OCI-LY7 (cell line): ENCODE measurements around the gene CACNG8. TPM values are rescaled to one million over a fixed set of nuclear protein-coding genes. Genes with fewer than 3 reads are reported as not detected.

Source experiments
- BruUV-seq: library from RNA; stranded (reverse); fragments of 400-500 nt; replicated peaks from 2 replicates; lab custom pipeline; 2021; lab: Mats Ljungman, UMichigan
- CTCF ChIA-PET: fragments of 300-600 bp; sonication (Branson Sonifier 250); formaldehyde crosslinking; loops from one replicate; lab custom pipeline; 2022; ENCODE audit warnings: antibody characterized with exemption; ENCODE audit not compliant: unreplicated experiment; lab: Charles Lee
- POLR2A ChIA-PET: fragments of 300-600 bp; sonication (Branson Sonifier 250); formaldehyde crosslinking; loops from one replicate; lab custom pipeline; 2022; ENCODE audit warnings: antibody characterized with exemption; lab: Charles Lee
- DNase-seq: peaks from one replicate; pipeline ENCODE4 v3.0.0-alpha.2; 2015; ENCODE audit warnings: low spot score
- H2AFZ ChIP-seq: fragments of 200-600 bp; sonication (generic), shearing (Covaris generic); 2 replicates; pipeline ENCODE4 v1.6.1; 2014; ENCODE audit warnings: mild to moderate bottlenecking, antibody characterized with exemption, low read length, moderate library complexity
- H3K27ac ChIP-seq: fragments of 200-600 bp; sonication (generic); 2 replicates; pipeline ENCODE4 v1.5.1; 2014; ENCODE audit warnings: mixed run types, low read depth, mild to moderate bottlenecking, moderate library complexity, low read length, inconsistent platforms; ENCODE audit not compliant: poor library complexity, severe bottlenecking
- H3K36me3 ChIP-seq: fragments of 200-600 bp; sonication (generic); 2 replicates; pipeline ENCODE4 v1.6.1; 2014; ENCODE audit warnings: mild to moderate bottlenecking, antibody characterized with exemption, low read length, moderate library complexity, mixed read lengths; ENCODE audit not compliant: insufficient read depth
- H3K4me1 ChIP-seq: fragments of 200-600 bp; sonication (generic); 2 replicates; pipeline ENCODE4 v1.5.1; 2014; ENCODE audit warnings: mild to moderate bottlenecking, low read length; ENCODE audit not compliant: insufficient read depth, poor library complexity, severe bottlenecking
- H3K4me2 ChIP-seq: fragments of 200-600 bp; sonication (generic); 2 replicates; pipeline ENCODE4 v1.6.1; 2014; ENCODE audit warnings: mild to moderate bottlenecking, low read length
- H3K4me3 ChIP-seq: fragments of 200-600 bp; sonication (generic); 2 replicates; pipeline ENCODE4 v1.5.1; 2014; ENCODE audit warnings: mild to moderate bottlenecking, low read depth, low read length; ENCODE audit not compliant: poor library complexity, severe bottlenecking
- H3K79me2 ChIP-seq: fragments of 200-600 bp; sonication (generic); 2 replicates; pipeline ENCODE4 v1.6.1; 2016; ENCODE audit warnings: low read depth, mild to moderate bottlenecking, low read length, moderate library complexity, mixed read lengths; ENCODE audit not compliant: insufficient read depth
- H3K9me2 ChIP-seq: fragments of 200-600 bp; sonication (generic); 2 replicates; pipeline ENCODE4 v1.6.1; 2016; ENCODE audit warnings: mild to moderate bottlenecking, low read length, mixed read lengths; ENCODE audit not compliant: insufficient read depth
- H3K9me3 ChIP-seq: fragments of 200-600 bp; sonication (generic); 2 replicates; pipeline ENCODE4 v1.6.1; 2014; ENCODE audit warnings: mild to moderate bottlenecking, mixed run types, low read length, mixed read lengths
- H4K20me1 ChIP-seq: fragments of 200-600 bp; sonication (generic); 2 replicates; pipeline ENCODE4 v1.6.1; 2014; ENCODE audit warnings: mild to moderate bottlenecking, antibody characterized with exemption, low read length, moderate library complexity, mixed read lengths; ENCODE audit not compliant: insufficient read depth
- EZH2phosphoT487 ChIP-seq: fragments of 200-600 bp; sonication (generic); IDR thresholded peaks from 2 replicates; pipeline ENCODE4 v1.6.1; 2018; ENCODE audit warnings: low read depth, borderline replicate concordance, mild to moderate bottlenecking, mixed run types, antibody characterized with exemption, low read length, moderate library complexity, mixed read lengths
- intact Hi-C: fragments of 100-400 bp; cut with micrococcal nuclease; formaldehyde crosslinking; loops from one replicate; pipeline ENCODE4 v1.10.0; 2022; ENCODE audit not compliant: unreplicated experiment
- total RNA-seq, 2 experiments: library from RNA; depleted of rRNA in 1 of 2; stranded (reverse); fragments of >200 nt in 1 of 2; shearing (Covaris generic) in 1 of 2; gene quantifications; 2 replicates each; pipeline ENCODE4 v1.2.3, GENCODE V29; 2014 to 2022
- TF ChIP-seq, protein P1 (sequence below): fragments of 200-600 bp; sonication (generic); conservative IDR thresholded peaks from 2 replicates; pipeline ENCODE4 v1.5.1; 2014; ENCODE audit warnings: mild to moderate bottlenecking, antibody characterized with exemption, low read length, moderate library complexity, mixed read lengths

Gene CACNG8
- total RNA-seq, 2 experiments from 2014 or later: not detected

- POLR2A ChIA-PET: interaction anchor here (0.5 kb wide), 1 partner anchor 67 kb away, joined by 3 read pairs; no protein-coding TSS in a partner anchor
These were observed 3.6 kb upstream of the CACNG8 start for GRCh38 chr19:53958823-53959757.

GRCh38 chr19:53960187-53960586 lies 2.5 kb upstream of the CACNG8 start:
- Histone ChIP-seq H4K20me1 (no peaks in the 10 kb centered on the region), H2AFZ (no peak overlapping the region), H3K4me3 (no peak overlapping the region), H3K27ac (no peak overlapping the region), H3K9me3 (no peaks in the 10 kb centered on the region), H3K9me2 (no peaks in the 10 kb centered on the region), H3K4me1 (no peaks in the 10 kb centered on the region), H3K36me3 (no peaks in the 10 kb centered on the region), H3K79me2 (no peaks in the 10 kb centered on the region), H3K4me2 (no peak overlapping the region)
- ChIA-PET POLR2A (no interaction called here), CTCF (interaction anchor here (0.5 kb wide), 1 partner anchor 109 kb away, joined by 4 read pairs; no protein-coding TSS in a partner anchor)
- TF ChIP-seq, protein P1, sequence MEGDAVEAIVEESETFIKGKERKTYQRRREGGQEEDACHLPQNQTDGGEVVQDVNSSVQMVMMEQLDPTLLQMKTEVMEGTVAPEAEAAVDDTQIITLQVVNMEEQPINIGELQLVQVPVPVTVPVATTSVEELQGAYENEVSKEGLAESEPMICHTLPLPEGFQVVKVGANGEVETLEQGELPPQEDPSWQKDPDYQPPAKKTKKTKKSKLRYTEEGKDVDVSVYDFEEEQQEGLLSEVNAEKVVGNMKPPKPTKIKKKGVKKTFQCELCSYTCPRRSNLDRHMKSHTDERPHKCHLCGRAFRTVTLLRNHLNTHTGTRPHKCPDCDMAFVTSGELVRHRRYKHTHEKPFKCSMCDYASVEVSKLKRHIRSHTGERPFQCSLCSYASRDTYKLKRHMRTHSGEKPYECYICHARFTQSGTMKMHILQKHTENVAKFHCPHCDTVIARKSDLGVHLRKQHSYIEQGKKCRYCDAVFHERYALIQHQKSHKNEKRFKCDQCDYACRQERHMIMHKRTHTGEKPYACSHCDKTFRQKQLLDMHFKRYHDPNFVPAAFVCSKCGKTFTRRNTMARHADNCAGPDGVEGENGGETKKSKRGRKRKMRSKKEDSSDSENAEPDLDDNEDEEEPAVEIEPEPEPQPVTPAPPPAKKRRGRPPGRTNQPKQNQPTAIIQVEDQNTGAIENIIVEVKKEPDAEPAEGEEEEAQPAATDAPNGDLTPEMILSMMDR: no peak
- no peak for TF ChIP-seq EZH2phosphoT487
- BruUV-seq: no TSS peak
- intact Hi-C loops: no loop called here
- DNase-seq: no peak

More at GRCh38 chr19:53958823-53959757, 3.6 kb upstream of the CACNG8 start:
- Histone ChIP-seq H3K4me3 (no peak overlapping the region), H3K9me3 (no peaks in the 10 kb centered on the region), H3K27ac (no peak overlapping the region), H3K79me2 (no peaks in the 10 kb centered on the region), H3K4me2 (no peak overlapping the region), H3K36me3 (no peaks in the 10 kb centered on the region), H3K4me1 (no peaks in the 10 kb centered on the region), H3K9me2 (no peaks in the 10 kb centered on the region), H2AFZ (no peak overlapping the region), H4K20me1 (no peaks in the 10 kb centered on the region)
- TF ChIP-seq, protein P1: no peak
- no peak for TF ChIP-seq EZH2phosphoT487
- intact Hi-C loops: no loop called here
- DNase-seq: no peak
- CTCF ChIA-PET: no interaction called here
- BruUV-seq: no TSS peak

DNA sequence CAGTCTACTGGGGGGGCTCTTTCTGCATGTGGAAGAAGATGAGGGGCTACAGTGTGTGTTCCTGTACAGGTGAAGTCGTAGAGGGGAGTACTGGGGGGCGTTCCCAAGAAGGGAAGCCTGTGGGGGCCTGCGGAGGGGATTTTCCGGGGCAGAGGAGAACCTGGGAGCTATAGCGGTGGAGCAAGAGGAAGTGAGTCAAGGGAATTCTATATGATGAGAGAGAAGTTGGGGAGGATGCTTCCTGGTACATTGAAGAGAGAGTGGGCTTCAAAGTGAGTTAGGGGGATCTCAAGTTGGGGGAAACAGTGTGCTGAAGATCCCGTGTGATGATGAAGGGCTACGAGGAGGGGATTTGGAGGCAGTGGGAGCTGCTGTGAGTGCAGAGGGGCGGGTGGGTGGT lies 1.9 kb upstream of the CACNG8 start:
- Histone ChIP-seq H3K9me3 (no peaks in the 10 kb centered on the region), H2AFZ (no peak overlapping the region), H4K20me1 (no peaks in the 10 kb centered on the region), H3K9me2 (no peaks in the 10 kb centered on the region), H3K4me3 (no peak overlapping the region), H3K4me2 (no peak overlapping the region), H3K79me2 (no peaks in the 10 kb centered on the region), H3K36me3 (no peaks in the 10 kb centered on the region), H3K27ac (no peak overlapping the region), H3K4me1 (no peaks in the 10 kb centered on the region)
- ChIA-PET POLR2A (no interaction called here), CTCF (no interaction called here)
- no TSS peak for BruUV-seq
- DNase-seq: no peak
- TF ChIP-seq, protein P1: no peak
- intact Hi-C loops: no loop called here
